Globus pallidus (tissue), 1 donor: Measurements from ENCODE around the gene SIX1.
A peak's percentile ranks its signal among the peaks of the same experiment; 100 is the strongest.

ENCODE experiments used
- DNase-seq: peaks from one replicate; pipeline ENCODE4 v3.0.0-alpha.2; 2015; ENCODE audit warnings: low spot score

SIX1 gene

DNA sequence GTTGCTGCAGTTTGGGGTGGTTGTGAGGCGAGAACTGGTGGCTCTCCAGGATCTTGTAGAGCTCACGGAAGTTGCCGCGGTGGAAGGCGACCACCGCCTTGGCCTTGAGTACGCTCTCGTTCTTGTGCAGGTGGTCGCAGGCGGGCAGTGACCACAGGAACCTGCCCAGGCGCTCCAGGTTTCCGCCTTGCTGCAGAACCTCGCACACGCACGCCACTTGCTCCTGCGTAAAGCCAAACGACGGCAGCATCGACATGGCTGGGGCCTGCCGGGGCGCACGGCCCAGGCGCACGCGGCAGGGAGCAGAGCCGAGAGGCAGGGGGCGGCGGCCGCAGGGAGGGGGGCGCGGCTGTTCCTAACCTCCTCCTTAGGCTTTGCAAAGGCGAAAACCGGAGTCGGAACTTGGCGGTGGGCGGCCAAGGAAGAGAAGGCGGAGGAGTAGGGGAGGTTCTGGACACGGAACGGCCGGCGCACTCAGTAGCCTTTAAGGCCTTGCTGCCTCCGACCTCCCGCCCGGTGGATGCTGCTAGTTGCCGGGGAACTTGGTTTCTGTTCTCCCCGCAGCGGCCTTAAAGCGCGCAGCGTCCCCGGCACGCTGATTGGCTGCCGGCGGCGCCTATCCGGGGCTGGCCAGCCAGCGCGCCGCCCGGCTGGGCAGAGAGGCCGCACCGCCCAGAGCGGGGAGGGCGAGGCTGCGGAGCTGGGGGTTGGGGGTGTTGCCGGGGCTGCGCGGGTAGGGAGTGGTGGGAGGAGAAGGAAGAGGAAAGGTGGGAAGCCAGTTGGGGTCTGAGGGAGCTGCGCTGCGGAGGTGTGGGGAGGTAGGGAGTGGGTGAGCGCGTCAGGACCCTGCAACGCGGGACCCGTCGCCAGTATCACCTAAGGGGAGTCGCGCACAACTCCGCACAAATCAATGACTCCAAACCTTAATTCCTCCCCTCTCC lies at the start of gene SIX1:
TSS of gene SIX1 (minus strand) at position 544 of the 941 bp plus-strand sequence. CDS start at position 256, 288 bp downstream.
- DNase-seq: peak; percentile 51

DNA sequence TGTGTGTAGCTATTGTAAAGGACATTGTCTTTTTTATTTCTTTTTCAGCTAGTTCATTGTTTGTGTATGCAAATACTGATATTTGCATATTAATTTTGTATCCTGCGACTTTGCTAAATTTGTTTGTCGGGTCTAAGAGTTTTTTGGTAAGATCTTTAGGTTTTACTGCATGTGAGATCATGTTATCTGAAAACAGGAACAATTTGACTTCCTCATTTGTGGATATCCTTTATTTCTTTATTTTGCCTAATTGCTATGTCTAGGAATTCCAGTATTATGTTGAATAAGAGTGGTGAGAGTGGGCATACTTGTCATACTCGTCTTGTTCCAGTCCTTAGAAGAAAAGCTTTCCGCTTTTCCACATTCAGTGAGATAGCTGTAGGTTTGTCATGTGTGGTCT lies 46.0 kb upstream of the SIX1 start:
- no peak for DNase-seq

DNA sequence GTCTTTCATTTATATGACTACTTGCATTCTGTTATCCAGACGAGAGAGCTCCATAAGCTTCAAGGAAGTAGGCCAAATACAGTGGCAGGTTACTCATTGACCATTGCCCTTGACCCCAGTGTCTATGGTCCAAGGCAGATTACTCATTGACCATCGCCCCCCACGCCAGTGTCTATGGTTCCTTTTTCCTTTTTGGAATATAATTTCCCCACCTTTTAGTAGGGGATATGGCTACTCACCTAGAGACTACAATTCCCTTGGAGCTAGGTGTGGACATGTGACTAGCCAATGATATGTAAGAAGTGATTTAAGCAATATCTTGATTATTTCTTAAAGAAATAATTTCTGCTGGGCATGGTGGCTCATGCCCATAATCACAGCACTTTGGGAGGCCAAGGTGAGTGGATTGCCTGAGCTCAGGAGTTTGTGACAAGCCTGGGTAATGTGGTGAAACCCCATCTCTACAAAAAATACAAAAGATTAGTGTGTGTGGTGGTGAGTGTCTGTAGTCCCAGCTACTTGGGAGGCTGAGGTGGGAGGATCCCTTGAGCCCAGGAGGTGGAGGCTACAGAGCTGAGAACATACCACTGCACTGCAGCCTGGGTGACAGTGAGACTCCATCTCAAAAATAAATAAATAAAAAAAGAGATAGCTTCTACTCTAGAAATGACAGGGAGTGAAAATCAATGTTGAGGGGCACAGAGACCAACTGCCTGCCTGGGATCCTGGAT lies 42.3 kb upstream of the SIX1 start:
- no peak for DNase-seq

DNA sequence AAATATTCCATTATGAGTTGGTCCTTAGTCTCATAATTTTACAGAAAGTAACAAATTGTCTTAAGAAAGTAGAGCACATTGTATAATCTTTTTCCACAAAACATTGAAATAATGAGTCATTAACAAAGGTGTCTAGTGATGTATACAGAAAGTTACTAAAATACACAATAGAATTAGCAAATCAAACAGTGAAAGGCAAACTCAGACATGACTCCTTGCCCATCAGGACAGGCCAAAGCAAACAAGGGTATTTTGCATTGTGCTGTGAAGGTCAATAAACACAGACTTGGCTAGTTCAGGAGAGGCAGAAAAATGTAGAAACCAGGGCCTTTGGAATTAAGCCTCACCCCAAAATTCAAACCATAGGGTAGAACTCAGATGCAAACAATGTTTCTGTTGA lies 37.6 kb upstream of the SIX1 start:
- DNase-seq: no peak

DNA sequence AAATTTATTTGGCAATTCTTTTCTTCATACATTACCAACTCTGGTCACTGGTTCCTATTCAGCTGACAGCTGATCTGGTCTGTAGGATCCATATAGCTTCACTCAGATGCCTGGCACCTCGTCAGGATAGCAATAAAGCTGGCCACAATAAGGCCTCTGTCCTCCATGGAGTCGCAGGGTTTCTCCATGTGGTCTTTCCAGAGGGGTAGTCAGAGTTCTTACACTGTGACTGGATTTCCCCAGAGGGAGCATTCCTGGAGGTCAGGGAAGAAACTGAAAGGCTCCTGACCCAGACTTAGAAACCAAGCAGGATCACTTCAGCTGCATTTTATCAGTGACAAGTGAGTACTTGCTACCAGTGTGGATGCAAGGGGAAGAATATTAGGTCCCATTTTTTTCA lies 34.9 kb upstream of the SIX1 start:
- no peak for DNase-seq

DNA sequence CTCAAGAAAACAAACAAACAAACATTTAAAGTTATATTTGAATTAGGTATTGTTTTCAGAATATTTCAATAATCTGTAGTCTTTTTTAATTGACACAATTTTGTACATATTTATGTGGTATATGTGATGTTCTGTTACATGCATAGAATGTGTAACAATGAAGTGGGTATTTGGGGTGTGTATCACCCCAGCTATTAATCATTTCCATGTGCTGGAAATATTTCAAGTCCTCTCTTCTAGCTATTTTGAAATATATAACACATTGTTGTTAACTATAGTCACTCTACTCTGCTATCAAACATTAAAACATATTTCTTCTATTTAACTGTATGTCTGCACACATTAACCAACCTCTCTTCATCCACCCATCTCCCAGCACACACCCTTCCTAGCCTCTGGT lies 32.0 kb upstream of the SIX1 start:
- no peak for DNase-seq

DNA sequence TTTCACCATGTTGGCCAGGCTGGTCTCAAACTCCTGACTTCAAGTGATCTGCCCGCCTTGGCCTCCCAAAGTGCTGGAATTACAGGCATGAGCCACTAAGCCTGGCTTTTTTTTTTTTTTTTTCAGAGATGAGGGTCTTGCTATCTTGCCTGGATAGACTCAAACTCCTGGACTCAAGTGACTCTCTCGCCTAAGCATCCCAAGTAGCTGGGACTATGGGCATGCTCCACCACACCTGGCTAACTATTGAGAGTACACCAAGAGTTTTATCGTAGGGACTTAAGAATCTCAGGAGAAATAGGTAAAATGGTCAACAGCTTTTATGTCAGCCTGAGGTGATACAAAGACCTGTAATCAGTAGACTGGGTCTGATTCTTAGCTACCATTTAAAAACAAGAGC lies 31.2 kb upstream of the SIX1 start:
- no peak for DNase-seq

DNA sequence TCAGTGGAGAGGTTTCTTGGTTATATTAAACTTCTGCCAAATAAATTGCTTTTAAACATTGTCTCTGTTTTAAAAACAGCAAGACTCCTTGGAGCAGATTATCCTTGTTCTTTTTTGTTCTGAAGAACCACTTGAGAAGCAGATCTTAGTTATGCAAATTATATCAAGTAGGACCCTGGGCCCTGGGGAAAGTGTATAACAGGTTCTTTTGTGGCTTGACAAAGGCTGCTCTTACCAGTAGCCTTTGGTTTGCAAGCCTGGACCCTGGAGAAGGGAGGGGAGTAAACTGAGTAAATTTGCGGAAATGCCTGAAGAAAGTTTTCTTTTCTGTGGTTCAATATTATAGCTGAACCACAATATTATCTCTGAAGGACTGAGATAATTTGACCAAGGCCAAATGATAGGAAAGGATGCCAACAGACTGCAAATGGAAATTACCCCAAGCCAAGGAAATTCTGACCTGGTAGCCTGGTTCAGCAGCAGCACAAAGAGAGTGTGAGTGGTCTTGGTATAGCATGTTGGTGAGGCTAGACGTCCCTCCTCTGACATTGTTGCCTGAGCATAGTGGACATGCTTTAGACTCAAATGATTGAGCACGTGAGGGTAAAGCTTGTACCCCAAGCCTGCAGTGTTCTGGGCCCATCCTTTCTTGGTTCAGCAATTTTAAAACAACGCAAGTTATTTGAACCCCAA lies 30.4 kb upstream of the SIX1 start:
- DNase-seq: no peak

DNA sequence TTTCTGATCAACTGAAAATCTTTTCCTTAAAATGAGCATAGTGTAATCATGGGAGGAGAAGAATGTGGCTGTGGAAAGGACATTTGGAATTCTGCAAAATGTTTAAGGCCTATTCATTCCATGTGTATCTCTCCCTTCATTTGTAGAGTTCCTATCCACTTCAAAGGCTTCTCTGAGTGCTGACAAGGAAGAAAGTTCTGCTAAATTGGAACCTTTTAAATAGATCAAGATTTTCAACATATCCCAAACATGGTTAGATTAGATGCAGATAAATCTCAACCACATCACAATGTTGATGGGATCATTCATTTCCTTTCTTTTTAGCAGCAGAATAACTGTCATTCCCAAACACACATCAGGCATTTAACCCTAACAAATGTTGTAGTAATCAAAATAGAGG lies 28.4 kb upstream of the SIX1 start:
- no peak for DNase-seq

DNA sequence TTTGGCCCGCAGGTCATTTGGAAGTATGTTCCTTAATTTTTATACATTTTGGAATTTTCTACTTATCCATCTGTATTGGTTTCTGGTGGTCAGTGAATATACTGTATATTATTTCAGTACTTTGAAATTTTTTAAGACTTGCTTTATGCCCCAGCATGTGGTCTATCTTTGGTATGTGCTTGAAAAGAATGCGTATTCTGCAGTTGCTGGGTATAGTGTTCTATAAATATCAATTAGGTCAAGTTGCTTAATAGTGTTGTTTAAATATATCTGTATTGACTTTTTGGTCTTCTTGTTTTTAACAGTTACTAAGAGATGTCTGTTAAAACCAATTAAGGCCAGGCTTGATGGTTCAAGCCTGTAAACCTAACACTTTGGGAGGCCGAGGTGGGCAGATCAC lies 21.7 kb upstream of the SIX1 start:
- no peak for DNase-seq

DNA sequence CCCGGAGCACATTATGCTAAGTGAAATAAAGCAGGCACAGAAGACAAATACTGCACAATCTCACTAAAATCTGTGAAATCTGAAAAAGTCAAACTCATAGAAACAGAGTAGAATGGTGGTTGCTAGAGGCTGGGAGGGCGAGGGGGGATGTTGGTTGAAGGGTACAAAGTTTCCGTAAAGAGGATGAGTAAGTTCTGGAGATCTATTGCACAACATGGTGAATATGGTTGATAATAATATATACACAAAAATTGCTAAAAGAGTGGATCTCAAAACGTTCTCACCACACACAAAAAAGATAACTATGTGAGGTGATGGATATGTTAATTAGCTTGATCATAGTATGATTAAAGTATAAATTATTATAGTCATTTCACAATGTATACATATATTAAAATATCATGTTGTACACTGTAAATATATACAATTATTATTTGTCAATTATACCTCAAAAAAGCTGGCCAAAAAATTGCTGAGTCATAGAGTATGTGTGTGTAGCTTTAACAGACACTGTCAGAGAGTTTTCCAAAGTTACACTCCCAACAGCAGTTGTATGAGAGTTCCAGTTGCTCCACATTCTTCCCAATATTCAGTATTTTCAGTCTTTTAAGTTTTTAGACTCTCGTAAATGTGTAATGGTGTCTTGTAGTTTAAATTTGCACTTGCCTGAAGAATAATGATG lies 19.3 kb upstream of the SIX1 start:
- no peak for DNase-seq

DNA sequence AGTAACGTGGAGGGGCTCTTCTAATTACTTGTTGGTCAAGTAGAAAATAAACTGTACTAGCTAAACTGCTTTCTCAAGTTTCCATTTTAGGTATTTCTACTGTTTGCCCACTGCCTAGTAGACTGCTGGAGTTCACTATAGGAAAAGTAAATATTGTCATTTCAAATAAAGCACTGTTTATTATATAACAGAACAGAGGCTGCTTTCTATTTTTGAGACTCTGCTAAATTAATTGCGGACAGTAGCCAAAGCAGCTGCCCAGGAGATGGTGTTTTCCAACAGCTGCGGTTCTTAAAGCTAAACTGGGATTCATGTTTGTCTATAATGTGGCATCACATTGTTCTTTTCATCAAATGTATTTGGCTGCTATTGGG lies 15.9 kb upstream of the SIX1 start:
- no peak for DNase-seq

DNA sequence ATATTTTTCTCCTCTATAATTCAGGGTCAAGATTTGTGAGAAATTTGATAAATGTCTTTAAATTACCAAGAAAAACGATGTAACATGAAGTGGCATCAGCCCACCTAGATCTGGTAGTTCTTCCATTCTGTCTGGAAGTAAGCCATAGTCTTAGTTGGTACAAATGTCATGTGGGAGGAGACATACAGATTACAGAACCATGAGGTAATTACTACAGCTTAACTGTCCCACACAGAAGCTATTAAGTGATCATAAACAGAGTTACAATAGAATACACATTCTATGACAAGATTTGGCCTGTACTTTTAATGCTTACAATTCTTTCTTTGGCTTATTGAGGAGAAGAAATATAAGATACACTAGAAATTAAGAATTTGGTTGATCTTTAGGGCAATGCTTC lies 13.7 kb upstream of the SIX1 start:
- no peak for DNase-seq

DNA sequence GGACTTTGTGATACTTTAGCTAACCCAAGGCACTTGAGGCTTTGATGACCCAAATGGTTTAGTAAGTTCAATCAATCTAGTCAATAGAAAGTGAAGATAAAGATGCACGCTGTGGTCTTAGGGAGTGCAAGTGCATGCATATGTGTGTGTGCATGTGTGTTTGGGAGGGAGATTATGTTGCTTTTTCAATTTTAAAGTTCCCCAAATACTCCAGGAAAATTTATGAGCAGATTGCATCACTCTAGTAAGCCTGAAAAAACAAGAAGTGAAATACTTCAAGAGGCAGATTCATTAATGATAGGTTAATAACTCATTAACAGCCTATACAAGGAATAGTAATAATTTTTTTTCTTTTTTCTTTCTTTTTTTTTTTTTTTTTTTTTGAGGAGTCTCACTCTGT lies 12.4 kb upstream of the SIX1 start:
- DNase-seq: no peak

DNA sequence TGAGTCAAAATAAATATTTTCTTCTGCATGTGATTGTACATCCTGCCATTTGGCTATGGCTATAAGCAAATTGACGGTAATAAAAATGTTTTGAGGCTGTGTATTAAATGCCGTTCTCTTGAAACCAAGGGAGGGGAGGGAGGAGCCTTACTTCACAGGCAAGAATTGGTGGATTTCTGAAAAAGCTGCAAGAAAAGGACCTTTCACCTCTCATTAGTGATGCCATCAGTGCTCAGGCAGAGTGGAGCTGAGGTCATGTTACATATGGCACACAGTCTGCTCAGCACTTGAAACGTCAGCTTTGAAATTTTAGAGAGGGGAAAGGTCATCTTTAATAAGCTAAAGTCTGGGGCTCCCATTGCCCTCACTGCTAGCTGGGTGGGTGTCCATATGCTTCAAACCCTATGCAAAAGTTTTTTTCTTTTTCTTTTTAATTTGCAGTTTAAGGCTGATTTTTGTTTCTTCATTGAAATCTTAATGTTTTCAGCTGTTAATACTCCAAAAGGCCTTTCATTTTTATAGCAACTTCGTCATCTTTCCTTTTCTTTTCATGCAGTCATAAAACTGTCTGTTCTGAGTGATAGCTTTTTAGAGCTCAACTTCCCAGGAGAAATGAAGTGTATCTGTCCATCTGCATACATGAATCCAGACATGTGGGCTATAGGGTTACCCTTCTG lies 9.8 kb upstream of the SIX1 start:
- no peak for DNase-seq

DNA sequence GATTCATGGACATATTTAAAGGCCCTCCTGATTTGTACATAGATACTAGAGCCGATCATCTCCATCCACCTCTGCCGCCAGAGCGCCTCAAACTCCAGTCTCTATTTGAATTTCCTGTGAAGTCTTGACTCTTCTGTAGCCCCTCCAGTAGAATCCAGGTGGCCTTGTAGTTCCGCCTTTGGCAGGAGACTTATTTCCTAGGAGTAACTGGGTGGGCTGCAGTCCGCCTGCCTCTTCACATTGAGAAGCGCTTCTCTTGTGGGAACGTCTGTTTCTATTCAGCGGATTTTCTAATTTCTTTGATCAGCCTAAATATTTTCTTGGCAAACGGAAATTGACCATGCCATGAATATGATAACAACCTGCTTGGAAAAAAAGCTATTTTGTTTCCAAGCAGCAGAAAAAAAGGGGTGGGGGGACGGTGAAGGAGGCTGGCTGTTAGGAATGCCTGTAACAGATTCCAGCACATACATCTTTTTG lies 9.0 kb upstream of the SIX1 start:
- DNase-seq: no peak

DNA sequence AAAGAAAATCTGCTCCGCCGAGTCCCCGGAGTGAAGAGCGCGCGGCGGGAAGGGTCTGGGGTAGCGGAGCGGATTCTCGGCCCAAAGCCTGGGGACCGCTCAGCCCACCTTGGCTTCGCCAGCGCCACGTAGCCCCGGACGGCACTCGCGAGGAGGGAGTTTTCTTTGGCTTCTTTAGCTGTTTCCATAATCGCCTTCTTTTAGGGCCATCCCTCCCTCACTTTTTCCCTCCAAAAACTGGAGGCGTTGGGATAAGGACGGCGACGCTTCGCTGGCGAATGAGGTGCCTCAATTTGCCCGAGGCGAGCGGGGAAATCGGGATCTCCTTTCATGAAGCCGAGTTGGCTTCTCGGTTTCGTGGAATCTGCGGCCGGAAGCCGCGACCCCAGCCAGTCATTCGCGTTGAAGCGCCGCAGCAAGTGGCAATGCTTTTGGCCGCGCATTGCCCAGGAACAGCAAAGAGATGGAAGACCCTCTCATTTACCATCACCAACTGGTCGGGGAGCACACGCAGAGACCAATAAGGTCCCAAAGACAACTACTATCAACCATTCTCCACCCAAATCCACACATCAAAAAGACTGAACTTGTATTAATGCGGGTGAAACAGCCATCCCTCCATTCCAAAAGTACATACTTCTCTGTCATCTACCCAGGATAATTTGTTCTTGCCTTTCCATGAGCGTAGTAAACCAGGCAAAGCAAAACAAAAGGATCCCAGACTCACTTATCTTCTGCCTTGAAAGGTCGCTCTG lies 8.4 kb upstream of the SIX1 start:
- no peak for DNase-seq

DNA sequence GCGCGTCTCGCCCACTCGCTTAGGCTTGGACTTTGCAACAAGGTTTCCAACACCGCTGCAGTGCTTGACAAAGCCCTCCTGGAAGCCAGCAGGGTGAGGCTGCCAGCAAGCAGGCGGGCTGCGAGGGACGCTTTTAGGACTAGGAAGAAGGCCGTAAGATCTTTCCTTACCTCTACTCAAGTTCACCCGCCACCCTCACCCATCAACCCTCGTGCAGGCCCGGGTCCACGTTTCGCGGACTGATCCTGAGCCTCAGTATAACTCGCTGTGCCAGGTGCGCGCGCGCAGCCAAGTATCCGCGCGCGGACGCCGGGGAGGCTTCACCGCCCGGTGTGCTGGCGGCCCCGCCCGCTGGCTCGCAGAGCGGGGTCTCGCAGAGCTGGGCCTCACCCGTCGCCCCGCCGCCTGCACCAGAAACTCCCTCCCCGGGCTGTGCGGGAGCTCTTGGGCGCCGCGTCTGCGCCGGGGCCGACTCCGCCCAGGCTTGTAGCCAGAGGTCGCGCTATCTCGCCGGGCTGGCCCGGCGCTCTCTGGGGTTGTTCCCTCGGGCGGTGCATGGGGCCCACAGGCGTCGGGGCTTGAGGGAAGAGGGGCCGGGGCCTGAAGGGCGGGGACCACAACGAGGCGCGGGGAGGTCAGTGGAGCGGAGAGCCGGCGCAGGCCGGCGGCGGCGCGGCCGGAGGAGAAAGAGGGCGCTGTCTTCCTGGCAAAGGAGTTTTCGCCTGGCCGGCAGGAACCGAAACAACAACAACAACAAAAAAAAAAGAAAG lies 7.6 kb upstream of the SIX1 start:
- DNase-seq: no peak

DNA sequence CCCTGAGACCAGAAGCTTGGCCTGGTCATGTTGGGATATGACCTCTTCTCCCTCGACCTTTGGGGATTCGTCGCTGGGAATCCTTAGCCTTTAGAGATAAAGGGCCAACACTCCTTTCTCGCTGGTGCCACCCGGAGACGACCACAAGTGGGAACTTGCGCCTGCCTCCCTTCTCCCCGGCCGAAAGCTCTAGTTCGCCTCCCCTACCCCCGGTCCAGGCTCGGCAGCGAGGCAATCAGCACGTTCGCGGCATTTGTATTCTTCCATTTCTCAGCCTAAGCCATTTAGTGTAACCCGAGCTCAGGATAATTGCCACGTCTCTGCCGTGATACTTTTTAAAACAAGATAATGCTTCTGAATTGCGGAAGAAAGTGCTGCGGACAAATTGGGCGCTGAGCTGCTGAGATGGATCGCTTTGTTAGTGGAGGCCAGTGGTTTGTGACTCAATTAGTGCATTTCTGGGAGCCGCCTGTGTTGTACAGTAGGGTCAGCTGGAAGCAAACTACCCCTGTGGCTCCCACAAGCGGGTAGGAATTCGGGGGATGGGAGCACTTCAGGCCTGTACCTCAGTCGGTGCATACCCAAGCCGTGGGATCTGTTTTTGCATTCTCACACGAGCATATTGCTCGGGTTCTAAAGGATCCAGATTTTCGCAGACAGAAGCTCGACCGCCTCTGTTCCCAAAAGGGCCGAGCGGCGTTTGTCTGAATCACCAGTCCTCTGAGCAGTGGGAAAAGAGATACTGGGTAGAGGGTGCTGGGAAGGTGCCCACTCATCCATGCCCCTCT lies 6.8 kb upstream of the SIX1 start:
- no peak for DNase-seq
